Adrenal gland (tissue), 12 donors: ENCODE results near the gene CUL4A. TPM values are rescaled to one million over a fixed set of nuclear protein-coding genes. Genes with fewer than 3 reads are reported as not detected.

Experiments
- DNase-seq, 7 donors: peaks; one replicate each; pipeline ENCODE4 v3.0.0-alpha.2; 2019 to 2020
- H3K27ac ChIP-seq, 5 donors: fragments of 200-600 bp; sonication (generic) in 4 of 5; 1 replicate in 3 of 5; 2 replicates in 2 of 5; pipeline versions ENCODE4 v1.5.1 to v1.8.0; 2016 to 2020; ENCODE audit warnings: mild to moderate bottlenecking in 1 of 5
- H3K27me3 ChIP-seq: fragments of 200-600 bp; 2 replicates; pipeline ENCODE4 v1.8.0; 2021
- H3K36me3 ChIP-seq, 2 donors: fragments of 200-600 bp; replicated peaks in 1 of 2; 1 replicate in 1 of 2; 2 replicates in 1 of 2; pipeline versions ENCODE4 v1.5.1 to v1.8.0; 2018 to 2022
- H3K4me1 ChIP-seq, 2 donors: fragments of 200-600 bp; replicated peaks in 1 of 2; 1 replicate in 1 of 2; 2 replicates in 1 of 2; pipeline versions ENCODE4 v1.5.1 to v1.8.0; 2018 to 2021
- H3K4me3 ChIP-seq, 4 donors: fragments of 200-600 bp; sonication (generic) in 3 of 4; one replicate each; pipeline ENCODE4 v1.5.1; 2016 to 2018
- H3K9me3 ChIP-seq, 3 donors: fragments of 200-600 bp; sonication (generic) in 1 of 3; replicated peaks in 1 of 3; 1 replicate in 2 of 3; 2 replicates in 1 of 3; pipeline versions ENCODE4 v1.5.1 to v1.8.0; 2016 to 2021
- POLR2A ChIP-seq, 2 donors: fragments of 450-650 bp; IDR thresholded peaks; one replicate each; pipeline ENCODE4 v1.6.1; 2017; ENCODE audit warnings: antibody characterized with exemption in 2 of 2, mild to moderate bottlenecking in 2 of 2, moderate library complexity in 1 of 2
- WGBS, 4 donors: extraction: QIAGEN DNeasy Blood & Tissue Kit in 2 of 4; methylation state at CpG; one replicate each; pipeline versions ENCODE4 v1.1.5 to v1.1.7; 2013 to 2017; 5-methylcytosine and 5-hydroxymethylcytosine counted together
- intact Hi-C, 2 donors: fragments of 100-400 bp; cut with DNase I; formaldehyde crosslinking; loops; one replicate each; pipeline versions ENCODE4 v1.14.1 to v1.15.0; 2022 to 2023
- polyA plus RNA-seq, 3 donors: library from polyadenylated mRNA; stranded (reverse); fragments of 200-250 nt in 2 of 3; fragments of 350-450 nt in 1 of 3; fragmentation: Illumina TruSeq in 1 of 3; extraction: RNeasy Lipid Tissue Mini Kit (QIAGEN cat#74804) in 1 of 3; gene quantifications; one replicate each; pipeline ENCODE4 v1.2.3, GENCODE V29; 2013 to 2014
- total RNA-seq, 9 donors: library from RNA; depleted of rRNA in 4 of 9; stranded (reverse); fragments of >200 nt in 4 of 9; fragments of 120-200 nt in 1 of 9; fragmentation: NEBNext Ultra II Directional in 1 of 9; extraction: Animal tissue kit (Norgen Biotek cat#: 25700) in 1 of 9; gene quantifications; one replicate each; pipeline versions ENCODE4 v1.1.0 to v1.2.4, GENCODE V29; 2013 to 2023
- TF ChIP-seq, protein P1 (sequence below), 6 experiments: fragments of 450-650 bp in 4 of 6; fragments of 200-600 bp in 2 of 6; sonication (generic) in 1 of 6; IDR thresholded peaks; 1 replicate in 5 of 6; 2 replicates in 1 of 6; pipeline versions ENCODE4 v1.5.1 to v1.8.0; 2016 to 2021; ENCODE audit warnings: antibody characterized with exemption in 6 of 6, mild to moderate bottlenecking in 2 of 6, moderate library complexity in 1 of 6
- donor health status: healthy with polysubstance abuse.
- donor health status: Bipolar disorder and iron deficiency.
- donor health status: DM: yes; HTN: yes; CAD: no.
- donor health status: DM: no; HTN: no; CAD: no.
- donor health status: DM: no; HTN: no; CAD: no.
- donor health status: DM: yes; HTN: yes; CAD: no.

Gene CUL4A
- total and polyA plus RNA-seq, 12 donors: 27.6 to 90.4 (median 58.7) TPM

GRCh38 chr13:113169277-113170272 is 39.8 kb upstream of the CUL4A start:
- DNase-seq: no peak
- Histone ChIP-seq H3K27me3 (no peaks in the 10 kb centered on the region), H3K36me3 (peaks cover 0 to 9% of the 10 kb centered on the region in 2 donors), H3K4me1 (no peaks in the 10 kb centered on the region), H3K9me3 (no peaks in the 10 kb centered on the region), H3K27ac (no peak overlapping the region), H3K4me3 (no peak overlapping the region)
- intact Hi-C loops: no loop called here
- no peak for TF ChIP-seq POLR2A (IDR thresholded peaks at IDR 0.05)
- TF ChIP-seq, protein P1, sequence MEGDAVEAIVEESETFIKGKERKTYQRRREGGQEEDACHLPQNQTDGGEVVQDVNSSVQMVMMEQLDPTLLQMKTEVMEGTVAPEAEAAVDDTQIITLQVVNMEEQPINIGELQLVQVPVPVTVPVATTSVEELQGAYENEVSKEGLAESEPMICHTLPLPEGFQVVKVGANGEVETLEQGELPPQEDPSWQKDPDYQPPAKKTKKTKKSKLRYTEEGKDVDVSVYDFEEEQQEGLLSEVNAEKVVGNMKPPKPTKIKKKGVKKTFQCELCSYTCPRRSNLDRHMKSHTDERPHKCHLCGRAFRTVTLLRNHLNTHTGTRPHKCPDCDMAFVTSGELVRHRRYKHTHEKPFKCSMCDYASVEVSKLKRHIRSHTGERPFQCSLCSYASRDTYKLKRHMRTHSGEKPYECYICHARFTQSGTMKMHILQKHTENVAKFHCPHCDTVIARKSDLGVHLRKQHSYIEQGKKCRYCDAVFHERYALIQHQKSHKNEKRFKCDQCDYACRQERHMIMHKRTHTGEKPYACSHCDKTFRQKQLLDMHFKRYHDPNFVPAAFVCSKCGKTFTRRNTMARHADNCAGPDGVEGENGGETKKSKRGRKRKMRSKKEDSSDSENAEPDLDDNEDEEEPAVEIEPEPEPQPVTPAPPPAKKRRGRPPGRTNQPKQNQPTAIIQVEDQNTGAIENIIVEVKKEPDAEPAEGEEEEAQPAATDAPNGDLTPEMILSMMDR (IDR thresholded peaks at IDR 0.05): no peak
- WGBS, 4 donors: 94 to 96% (median 95%) methylated on average over 13 of the region's 13 CpGs

DNA sequence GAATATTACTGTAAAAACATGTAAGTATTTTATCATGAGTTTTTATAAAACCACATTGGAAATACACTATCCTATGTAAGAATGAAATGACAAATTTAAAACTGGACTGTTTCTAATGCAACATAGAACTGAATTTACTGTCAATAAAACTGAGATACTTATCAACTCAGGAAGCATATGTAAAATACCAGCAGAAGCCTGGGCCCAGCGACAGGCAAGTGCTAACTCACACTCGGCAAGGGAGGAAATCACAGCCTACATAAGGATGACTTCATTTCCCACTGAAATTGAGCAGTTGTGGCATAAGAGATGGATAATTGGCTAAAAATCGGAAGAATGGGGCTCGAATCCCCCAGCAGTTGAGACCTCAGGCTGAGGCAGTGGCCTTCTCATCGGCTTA is 38.9 kb upstream of the CUL4A start:
- H3K4me3 ChIP-seq: no peak overlapping the region
- WGBS, 4 donors: 74 to 85% (median 80%) methylated on average over 5 of the region's 5 CpGs
- TF ChIP-seq POLR2A (IDR thresholded peaks at IDR 0.05): no peak
- TF ChIP-seq, protein P1 (IDR thresholded peaks at IDR 0.05): no peak
- H3K27me3 ChIP-seq: no peaks in the 10 kb centered on the region
- intact Hi-C loops: no loop called here
- H3K27ac ChIP-seq: no peak overlapping the region
- no peaks in the 10 kb centered on the region for H3K9me3 ChIP-seq
- DNase-seq: no peak
- peaks cover 0 to 15% of the 10 kb centered on the region in 2 donors for H3K36me3 ChIP-seq
- H3K4me1 ChIP-seq: no peaks in the 10 kb centered on the region

DNA sequence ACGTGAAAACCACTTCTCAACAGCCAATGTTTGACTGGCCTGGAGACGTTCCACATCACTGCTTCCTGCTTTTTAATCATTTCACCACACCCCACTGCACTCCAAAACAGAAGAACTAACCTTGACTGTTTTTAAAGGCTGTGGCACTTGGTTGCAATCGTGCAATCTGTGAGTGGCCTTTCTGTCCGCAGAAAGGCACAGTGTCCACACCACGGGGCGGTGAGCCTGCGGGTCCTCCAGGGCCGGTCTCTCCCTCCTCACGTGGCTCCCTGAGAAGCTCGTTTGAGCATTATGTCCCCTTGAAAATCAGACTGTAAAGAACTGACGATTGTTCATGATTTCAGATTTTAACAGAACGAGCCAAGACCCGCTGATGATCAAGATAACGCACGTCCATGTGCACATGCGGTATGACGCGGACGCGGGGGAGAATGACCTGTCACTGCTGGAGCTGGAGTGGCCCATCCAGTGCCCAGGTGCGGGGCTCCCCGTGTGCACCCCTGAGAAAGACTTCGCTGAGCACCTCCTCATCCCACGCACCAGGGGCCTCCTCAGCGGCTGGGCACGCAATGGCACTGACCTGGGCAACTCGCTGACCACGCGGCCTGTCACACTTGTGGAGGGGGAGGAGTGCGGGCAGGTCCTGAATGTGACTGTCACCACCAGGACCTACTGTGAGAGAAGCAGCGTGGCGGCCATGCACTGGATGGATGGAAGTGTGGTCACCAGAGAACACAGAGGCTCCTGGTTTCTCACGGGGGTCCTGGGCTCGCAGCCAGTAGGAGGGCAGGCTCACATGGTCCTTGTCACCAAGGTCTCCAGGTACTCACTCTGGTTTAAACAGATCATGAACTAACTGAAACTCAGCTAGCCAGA is 37.9 kb upstream of the CUL4A start:
- Histone ChIP-seq H3K36me3 (peaks cover 0 to 22% of the 10 kb centered on the region in 2 donors), H3K4me1 (no peaks in the 10 kb centered on the region), H3K27ac (no peak overlapping the region), H3K9me3 (no peaks in the 10 kb centered on the region), H3K4me3 (no peak overlapping the region), H3K27me3 (no peaks in the 10 kb centered on the region)
- intact Hi-C loops: no loop called here
- DNase-seq: peak in 1 of 7 donors; percentile 46
- 88 to 93% (median 92%) methylated on average over 33 to 34 of the region's 34 CpGs for WGBS, 4 donors
- TF ChIP-seq, protein P1 (IDR thresholded peaks at IDR 0.05): no peak
- no peak for TF ChIP-seq POLR2A (IDR thresholded peaks at IDR 0.05)

DNA sequence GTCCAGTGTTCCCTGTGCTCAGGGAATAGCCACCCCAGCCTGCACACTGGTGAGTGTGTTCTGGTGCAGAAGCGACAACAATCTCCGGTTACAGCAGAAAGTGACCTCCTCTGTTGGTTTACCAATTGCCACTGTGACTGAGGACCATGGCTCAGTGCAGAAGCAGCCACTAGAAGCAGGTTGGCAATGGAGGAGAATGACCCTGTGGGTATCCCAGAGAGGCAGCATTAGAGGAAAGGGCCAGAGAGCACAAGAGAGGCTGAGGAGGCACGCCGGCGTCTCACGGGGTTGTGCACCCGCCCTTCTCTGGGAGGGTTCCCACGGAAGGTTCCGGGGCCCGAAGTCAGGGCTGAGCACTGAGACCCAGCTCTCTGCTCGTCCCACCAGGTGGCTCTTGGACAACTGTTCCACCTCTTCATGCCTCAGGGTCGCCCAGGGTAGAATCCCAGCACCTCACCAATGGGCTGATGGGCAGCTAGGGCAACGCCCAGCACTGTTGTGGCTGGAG is 36.9 kb upstream of the CUL4A start:
- Histone ChIP-seq H3K27me3 (no peaks in the 10 kb centered on the region), H3K4me1 (no peaks in the 10 kb centered on the region), H3K36me3 (peaks cover 0 to 32% of the 10 kb centered on the region in 2 donors), H3K9me3 (no peaks in the 10 kb centered on the region), H3K4me3 (no peak overlapping the region), H3K27ac (no peak overlapping the region)
- peak in 1 of 7 donors; percentile 37 for DNase-seq
- WGBS, 4 donors: 90 to 97% (median 93%) methylated on average over 11 to 13 of the region's 13 CpGs
- TF ChIP-seq, protein P1 (IDR thresholded peaks at IDR 0.05): no peak
- TF ChIP-seq POLR2A (IDR thresholded peaks at IDR 0.05): no peak
- intact Hi-C loops: no loop called here
